KBM-7 (cell line): Measurements from ENCODE around the gene DPYSL4.
"Not testable (repeated sequence)": the region's sequence is repeated elsewhere in the genome, so short reads cannot be mapped to it uniquely, and the experiment has no call there.

Experiments used
- DNase-seq: peaks from one replicate; pipeline ENCODE4 v3.0.0-alpha.2; 2015
- in situ Hi-C: fragments of 300-500 bp; cut with MboI; formaldehyde crosslinking; loops from 2 replicates; pipeline ENCODE4 v1.14.3; 2020; ENCODE audit warnings: low sequenced_read_pairs, low pct_unique_long_range_greater_than_20kb, mixed read lengths

DPYSL4 gene

GRCh38 chr10:132160834-132161622 lies 25.7 kb upstream of the DPYSL4 start:
- DNase-seq, in situ Hi-C loops: not testable (repeated sequence)

- in situ Hi-C loops = no loop called here
- DNase-seq = no peak
Measured at GRCh38 chr10:132162021-132162531, 24.7 kb upstream of the DPYSL4 start.

- in situ Hi-C loops = no loop called here
- DNase-seq = no peak
Measured at GRCh38 chr10:132162590-132163277, 24.0 kb upstream of the DPYSL4 start.

GRCh38 chr10:132163278-132163765 lies 23.4 kb upstream of the DPYSL4 start:
- no peak for DNase-seq
- in situ Hi-C loops = no loop called here

GRCh38 chr10:132163826-132164515 lies 22.8 kb upstream of the DPYSL4 start:
- in situ Hi-C loops = no loop called here
- no peak for DNase-seq

GRCh38 chr10:132164761-132165278 lies 21.9 kb upstream of the DPYSL4 start:
- DNase-seq = no peak
- in situ Hi-C loops = no loop called here

GRCh38 chr10:132165416-132165980 lies 21.2 kb upstream of the DPYSL4 start:
- in situ Hi-C loops = no loop called here
- DNase-seq = no peak

- DNase-seq = no peak
- in situ Hi-C loops = no loop called here
Measured at GRCh38 chr10:132166216-132166950, 20.4 kb upstream of the DPYSL4 start.

GRCh38 chr10:132167041-132167674 lies 19.6 kb upstream of the DPYSL4 start:
- DNase-seq = no peak
- in situ Hi-C loops = no loop called here

GRCh38 chr10:132167976-132168375 lies 18.8 kb upstream of the DPYSL4 start:
- in situ Hi-C loops = no loop called here
- DNase-seq = no peak

GRCh38 chr10:132168571-132169030 lies 18.1 kb upstream of the DPYSL4 start:
- no peak for DNase-seq
- in situ Hi-C loops = no loop called here

GRCh38 chr10:132169031-132169765 lies 17.6 kb upstream of the DPYSL4 start:
- no peak for DNase-seq
- in situ Hi-C loops = no loop called here

- DNase-seq = no peak
Measured at GRCh38 chr10:132169766-132170560, 16.8 kb upstream of the DPYSL4 start.

GRCh38 chr10:132170561-132171361 lies 16.0 kb upstream of the DPYSL4 start:
- in situ Hi-C loops = no loop called here
- DNase-seq = no peak

More at GRCh38 chr10:132169766-132170560, 16.8 kb upstream of the DPYSL4 start:
- in situ Hi-C loops = no loop called here

GRCh38 chr10:132172091-132173066 lies 14.4 kb upstream of the DPYSL4 start:
- in situ Hi-C loops = no loop called here
- no peak for DNase-seq
